Pancreas (tissue), 10 donors: ENCODE data around the gene PRKCE. TPM values are rescaled to one million over a fixed set of nuclear protein-coding genes. Genes with fewer than 3 reads are reported as not detected.

Experiments
- ATAC-seq, 4 donors: fragments of 200-7000 bp; cut with Tn5 transposase; one replicate each; pipeline versions ENCODE4 v1.8.0 to v1.9.1; 2020; ENCODE audit warnings: mild to moderate bottlenecking in 4 of 4, moderate library complexity in 4 of 4
- DNase-seq, 6 donors: peaks; one replicate each; pipeline ENCODE4 v3.0.0-alpha.2; 2020
- FAIRE-seq: peaks from 2 replicates; lab custom pipeline; 2012; peaks lifted over from hg19 to GRCh38; lab: Jason Lieb, UNC
- H3K27ac ChIP-seq, 4 donors: fragments of 200-600 bp; sonication (generic); 1 replicate in 3 of 4; 2 replicates in 1 of 4; pipeline versions ENCODE4 v1.5.0 to v1.8.0; 2020
- H3K27me3 ChIP-seq, 4 donors: fragments of 200-600 bp; one replicate each; pipeline ENCODE4 v1.8.0; 2021
- H3K36me3 ChIP-seq, 3 donors: fragments of 200-600 bp; sonication (generic) in 1 of 3; one replicate each; pipeline versions ENCODE4 v1.5.0 to v1.8.0; 2020 to 2021
- H3K4me1 ChIP-seq, 3 donors: fragments of 200-600 bp; one replicate each; pipeline ENCODE4 v1.8.0; 2021
- H3K4me3 ChIP-seq, 4 donors: fragments of 200-600 bp; sonication (generic) in 2 of 4; one replicate each; pipeline versions ENCODE4 v1.5.0 to v1.8.0; 2020 to 2021
- H3K9me3 ChIP-seq, 4 donors: fragments of 200-600 bp; one replicate each; pipeline ENCODE4 v1.8.0; 2021
- CTCF ChIP-seq, 4 donors: fragments of 200-600 bp; sonication (generic) in 3 of 4; IDR thresholded peaks; one replicate each; pipeline versions ENCODE4 v1.5.0 to v1.8.0; 2021; ENCODE audit warnings: antibody characterized with exemption in 4 of 4
- WGBS, 2 donors: extraction: QIAGEN DNeasy Blood & Tissue Kit; methylation state at CpG; one replicate each; pipeline ENCODE4 v1.1.7; 2013; 5-methylcytosine and 5-hydroxymethylcytosine counted together
- intact Hi-C, 3 donors: fragments of 100-400 bp; cut with DNase I; formaldehyde crosslinking; loops; one replicate each; pipeline versions ENCODE4 v1.11.1 to v1.14.2; 2022
- polyA plus RNA-seq, 2 donors: library from polyadenylated mRNA; stranded (reverse); fragments of 200-250 nt; gene quantifications; one replicate each; pipeline ENCODE4 v1.2.3, GENCODE V29; 2013
- total RNA-seq, 6 donors: library from RNA; stranded (reverse); fragmentation: NEBNext Ultra II Directional in 4 of 6; extraction: Animal tissue kit (Norgen Biotek cat#: 25700) in 4 of 6; gene quantifications; one replicate each; pipeline versions ENCODE4 v1.2.1 to v1.2.4, GENCODE V29; 2021 to 2023
- donor health status: healthy with polysubstance abuse.
- donor health status: DM: no; HTN: no; CAD: no; lungs with moderate emphysema.
- donor health status: DM: no; HTN: no; CAD: no.
- donor health status: control.
- donor health status: control.
- donor health status: Bipolar disorder and iron deficiency.
- donor health status: DM: yes; HTN: yes; CAD: no.
- donor health status: DM: no; HTN: no; CAD: no.
- donor health status: DM: no; HTN: no; CAD: no.
- donor health status: DM: yes; HTN: yes; CAD: no.

The PRKCE gene
- total and polyA plus RNA-seq, 8 donors = 4.0 to 19.4 (median 10.0) TPM

GRCh38 chr2:45780541-45781463 is 129.3 kb downstream of the PRKCE start:
- H3K27me3 ChIP-seq = no peaks in the 10 kb centered on the region

GRCh38 chr2:45781464-45781811 is 130.0 kb downstream of the PRKCE start:
- DNase-seq (no peak), FAIRE-seq (no peak), ATAC-seq (no peak)
- intact Hi-C loops = no loop called here
- Histone ChIP-seq H3K4me3 (no peak overlapping the region), H3K27ac (no peak overlapping the region), H3K4me1 (peaks cover 0 to 6% (median 0%) of the 10 kb centered on the region in 3 donors), H3K36me3 (no peaks in the 10 kb centered on the region), H3K9me3 (no peaks in the 10 kb centered on the region), H3K27me3 (no peaks in the 10 kb centered on the region)
- WGBS, 2 donors = 76 to 82% methylated on average over 5 of the region's 5 CpGs
- TF ChIP-seq CTCF (IDR thresholded peaks at IDR 0.05) = no peak

More at GRCh38 chr2:45780541-45781463, 129.3 kb downstream of the PRKCE start:
- FAIRE-seq (no peak), DNase-seq (no peak), ATAC-seq (no peak)
- Histone ChIP-seq H3K4me3 (no peak overlapping the region), H3K4me1 (peaks cover 0 to 6% (median 0%) of the 10 kb centered on the region in 3 donors), H3K9me3 (no peaks in the 10 kb centered on the region), H3K27ac (no peak overlapping the region), H3K36me3 (no peaks in the 10 kb centered on the region)
- intact Hi-C loops = no loop called here
- no peak for TF ChIP-seq CTCF (IDR thresholded peaks at IDR 0.05)
- WGBS, 2 donors = 93 to 94% methylated on average over 10 of the region's 10 CpGs

- FAIRE-seq (no peak), DNase-seq (no peak)
Measured at GRCh38 chr2:45782436-45782835, 131.0 kb downstream of the PRKCE start.

GRCh38 chr2:45782986-45783385 is 131.5 kb downstream of the PRKCE start:
- Histone ChIP-seq H3K4me1 (peaks cover 0 to 6% (median 0%) of the 10 kb centered on the region in 3 donors), H3K4me3 (no peak overlapping the region), H3K9me3 (no peaks in the 10 kb centered on the region), H3K27ac (no peak overlapping the region), H3K36me3 (no peaks in the 10 kb centered on the region), H3K27me3 (no peaks in the 10 kb centered on the region)
- WGBS, 2 donors = 66 to 82% methylated on average over 4 of the region's 4 CpGs
- no peak for TF ChIP-seq CTCF (IDR thresholded peaks at IDR 0.05)
- FAIRE-seq (no peak), ATAC-seq (no peak), DNase-seq (no peak)
- intact Hi-C loops = no loop called here

More at GRCh38 chr2:45782436-45782835, 131.0 kb downstream of the PRKCE start:
- intact Hi-C loops = no loop called here
- H3K9me3 ChIP-seq = no peaks in the 10 kb centered on the region
- no peak for TF ChIP-seq CTCF (IDR thresholded peaks at IDR 0.05)
- no peak overlapping the region for H3K27ac ChIP-seq
- 94 to 98% methylated on average over 4 of the region's 4 CpGs for WGBS, 2 donors
- no peak for ATAC-seq
- H3K27me3 ChIP-seq = no peaks in the 10 kb centered on the region
- H3K4me1 ChIP-seq = peaks cover 0 to 6% (median 0%) of the 10 kb centered on the region in 3 donors
- no peaks in the 10 kb centered on the region for H3K36me3 ChIP-seq
- no peak overlapping the region for H3K4me3 ChIP-seq
